ENCODE measurements around the gene CLEC2D. TPM values are rescaled to one million over a fixed set of nuclear protein-coding genes. Genes with fewer than 3 reads are reported as not detected.
"Not testable (repeated sequence)": the region's sequence is repeated elsewhere in the genome, so short reads cannot be mapped to it uniquely, and the experiment has no call there.

The CLEC2D gene
- total and polyA plus RNA-seq, 2 donors: 3.4 to 31.2 TPM

- not testable (repeated sequence) for H3K36me3 ChIP-seq (ENCODE audit: insufficient read depth); H3K27ac ChIP-seq (ENCODE audit: low read depth); H3K4me1 ChIP-seq (ENCODE audit: insufficient read depth); H3K4me3 ChIP-seq (ENCODE audit: low read depth, low read length); DNase-seq (ENCODE audit: extremely low spot score)
- 95% methylated on average over 2 of the region's 2 CpGs for WGBS
These were observed 2.8 kb downstream of the CLEC2D start for GRCh38 chr12:9672340-9672739.

GRCh38 chr12:9673404-9674225 is 4.1 kb downstream of the CLEC2D start:
- Histone ChIP-seq H3K27ac (ENCODE audit: low read depth) (no peak overlapping the region), H3K4me3 (ENCODE audit: low read depth, low read length) (no peak overlapping the region), H3K4me1 (ENCODE audit: insufficient read depth) (no peaks in the 10 kb centered on the region), H3K36me3 (ENCODE audit: insufficient read depth) (no peaks in the 10 kb centered on the region)
- WGBS: 53% methylated on average over 6 of the region's 6 CpGs
- no peak for DNase-seq (ENCODE audit: extremely low spot score)

GRCh38 chr12:9674226-9674590 is 4.7 kb downstream of the CLEC2D start:
- DNase-seq (ENCODE audit: extremely low spot score): no peak
- WGBS: 95% methylated on average over 2 of the region's 2 CpGs
- no peaks in the 10 kb centered on the region for H3K36me3 ChIP-seq (ENCODE audit: insufficient read depth)
- no peaks in the 10 kb centered on the region for H3K4me1 ChIP-seq (ENCODE audit: insufficient read depth)
- no peak overlapping the region for H3K4me3 ChIP-seq (ENCODE audit: low read depth, low read length)
- H3K27ac ChIP-seq (ENCODE audit: low read depth): no peak overlapping the region

- H3K36me3 ChIP-seq (ENCODE audit: insufficient read depth); H3K27ac ChIP-seq (ENCODE audit: low read depth); H3K4me1 ChIP-seq (ENCODE audit: insufficient read depth); DNase-seq (ENCODE audit: extremely low spot score); H3K4me3 ChIP-seq (ENCODE audit: low read depth, low read length): not testable (repeated sequence)
- WGBS: 98% methylated on average over 4 of the region's 4 CpGs
These were observed 13.0 kb downstream of the CLEC2D start for GRCh38 chr12:9682508-9682907.

GRCh38 chr12:9682949-9683348 is 13.4 kb downstream of the CLEC2D start:
- 96% methylated on average over 2 of the region's 2 CpGs for WGBS
- H3K4me1 ChIP-seq (ENCODE audit: insufficient read depth); H3K27ac ChIP-seq (ENCODE audit: low read depth); H3K36me3 ChIP-seq (ENCODE audit: insufficient read depth); DNase-seq (ENCODE audit: extremely low spot score); H3K4me3 ChIP-seq (ENCODE audit: low read depth, low read length): not testable (repeated sequence)

- not testable (repeated sequence) for H3K4me3 ChIP-seq (ENCODE audit: low read depth, low read length); H3K36me3 ChIP-seq (ENCODE audit: insufficient read depth); DNase-seq (ENCODE audit: extremely low spot score); H3K27ac ChIP-seq (ENCODE audit: low read depth); H3K4me1 ChIP-seq (ENCODE audit: insufficient read depth)
- 80% methylated on average over 5 of the region's 5 CpGs for WGBS
These were observed 15.9 kb downstream of the CLEC2D start for GRCh38 chr12:9685366-9685765.

- Histone ChIP-seq H3K4me3 (ENCODE audit: low read depth, low read length) (no peak overlapping the region), H3K4me1 (ENCODE audit: insufficient read depth) (no peaks in the 10 kb centered on the region), H3K36me3 (ENCODE audit: insufficient read depth) (peaks cover 2% of the 10 kb centered on the region), H3K27ac (ENCODE audit: low read depth) (no peak overlapping the region)
- no peak for DNase-seq (ENCODE audit: extremely low spot score)
- 89% methylated on average over 4 of the region's 4 CpGs for WGBS
These were observed 16.4 kb downstream of the CLEC2D start for GRCh38 chr12:9685915-9686314.

- H3K4me1 ChIP-seq (ENCODE audit: insufficient read depth): no peaks in the 10 kb centered on the region
- H3K36me3 ChIP-seq (ENCODE audit: insufficient read depth): peaks cover 5% of the 10 kb centered on the region
- no peak for DNase-seq (ENCODE audit: extremely low spot score)
- H3K4me3 ChIP-seq (ENCODE audit: low read depth, low read length): no peak overlapping the region
- no peak overlapping the region for H3K27ac ChIP-seq (ENCODE audit: low read depth)
- whole genome bisulfite sequencing: 79% methylated on average over 1 of the region's 1 CpG
These were observed 17.7 kb downstream of the CLEC2D start for GRCh38 chr12:9687228-9687627.

GRCh38 chr12:9692909-9693308 is 23.4 kb downstream of the CLEC2D start:
- Histone ChIP-seq H3K4me1 (ENCODE audit: insufficient read depth) (no peaks in the 10 kb centered on the region), H3K27ac (ENCODE audit: low read depth) (no peak overlapping the region), H3K4me3 (ENCODE audit: low read depth, low read length) (no peak overlapping the region), H3K36me3 (ENCODE audit: insufficient read depth) (peaks cover 3% of the 10 kb centered on the region)
- no peak for DNase-seq (ENCODE audit: extremely low spot score)
- 86% methylated on average over 1 of the region's 1 CpG for WGBS

- Histone ChIP-seq H3K36me3 (ENCODE audit: insufficient read depth) (peaks cover 3% of the 10 kb centered on the region), H3K4me3 (ENCODE audit: low read depth, low read length) (no peak overlapping the region), H3K27ac (ENCODE audit: low read depth) (no peak overlapping the region), H3K4me1 (ENCODE audit: insufficient read depth) (no peaks in the 10 kb centered on the region)
- 75% methylated on average over 1 of the region's 1 CpG for WGBS
- no peak for DNase-seq (ENCODE audit: extremely low spot score)
These were observed 24.7 kb downstream of the CLEC2D start for GRCh38 chr12:9694241-9694640.

GRCh38 chr12:9695150-9695549 is 25.6 kb downstream of the CLEC2D start:
- not testable (repeated sequence) for H3K4me1 ChIP-seq (ENCODE audit: insufficient read depth); H3K4me3 ChIP-seq (ENCODE audit: low read depth, low read length); H3K27ac ChIP-seq (ENCODE audit: low read depth); H3K36me3 ChIP-seq (ENCODE audit: insufficient read depth); DNase-seq (ENCODE audit: extremely low spot score)
- WGBS: 89% methylated on average over 9 of the region's 9 CpGs

GRCh38 chr12:9695661-9696060 is 26.1 kb downstream of the CLEC2D start:
- not testable (repeated sequence) for H3K36me3 ChIP-seq (ENCODE audit: insufficient read depth); H3K4me3 ChIP-seq (ENCODE audit: low read depth, low read length); H3K4me1 ChIP-seq (ENCODE audit: insufficient read depth); DNase-seq (ENCODE audit: extremely low spot score); H3K27ac ChIP-seq (ENCODE audit: low read depth)
- 97% methylated on average over 3 of the region's 3 CpGs for WGBS

- no peaks in the 10 kb centered on the region for H3K36me3 ChIP-seq (ENCODE audit: insufficient read depth)
- no peak overlapping the region for H3K4me3 ChIP-seq (ENCODE audit: low read depth, low read length)
- no peak for DNase-seq (ENCODE audit: extremely low spot score)
- no peak overlapping the region for H3K27ac ChIP-seq (ENCODE audit: low read depth)
- H3K4me1 ChIP-seq (ENCODE audit: insufficient read depth): no peaks in the 10 kb centered on the region
These were observed 28.1 kb downstream of the CLEC2D start for GRCh38 chr12:9697619-9698018.

GRCh38 chr12:9698681-9699080 is 29.2 kb downstream of the CLEC2D start:
- no peak overlapping the region for H3K4me3 ChIP-seq (ENCODE audit: low read depth, low read length)
- H3K27ac ChIP-seq (ENCODE audit: low read depth): no peak overlapping the region
- DNase-seq (ENCODE audit: extremely low spot score): no peak
- H3K4me1 ChIP-seq (ENCODE audit: insufficient read depth): no peaks in the 10 kb centered on the region
- no peaks in the 10 kb centered on the region for H3K36me3 ChIP-seq (ENCODE audit: insufficient read depth)
- 80% methylated on average over 2 of the region's 2 CpGs for WGBS

All from urinary bladder (tissue), 4 donors.